Mesothelial cell of epicardium (in vitro differentiated cells): ENCODE data around the gene OR52E5. TPM values are rescaled to one million over a fixed set of nuclear protein-coding genes. Genes with fewer than 3 reads are reported as not detected.

Experiments
- DNase-seq, 2 experiments: peaks; one replicate each; pipeline ENCODE4 v3.0.0; 2021; ENCODE audit warnings: low spot score in 2 of 2; ENCODE audit not compliant: unreplicated experiment in 2 of 2
- H3K27ac Mint-ChIP-seq: 2 replicates; pipeline ENCODE4 v1.8.0; 2021; ENCODE audit warnings: mixed read lengths
- H3K27me3 Mint-ChIP-seq: 2 replicates; pipeline ENCODE4 v1.8.0; 2021; ENCODE audit warnings: low read depth, mixed read lengths
- H3K36me3 Mint-ChIP-seq: 2 replicates; pipeline ENCODE4 v1.8.0; 2021; ENCODE audit warnings: mixed read lengths
- H3K4me1 Mint-ChIP-seq: 2 replicates; pipeline ENCODE4 v1.8.0; 2021; ENCODE audit warnings: mixed read lengths
- H3K4me3 Mint-ChIP-seq: 2 replicates; pipeline ENCODE4 v1.8.0; 2021; ENCODE audit warnings: mild to moderate bottlenecking, moderate library complexity, mixed read lengths
- H3K9me3 Mint-ChIP-seq: 2 replicates; pipeline ENCODE4 v1.8.0; 2021; ENCODE audit warnings: mixed read lengths
- total RNA-seq: library from RNA; stranded (reverse); gene quantifications from 3 replicates; pipeline ENCODE4 v1.2.1, GENCODE V29; 2021
- TF ChIP-seq, protein P1 (sequence below): fragments of 200-600 bp; sonication (generic); IDR thresholded peaks from one replicate; pipeline ENCODE4 v1.5.0; 2021; ENCODE audit warnings: antibody characterized with exemption; ENCODE audit not compliant: unreplicated experiment

Gene OR52E5
- total RNA-seq, 1 donor from 2014 or later, result not detected

DNA sequence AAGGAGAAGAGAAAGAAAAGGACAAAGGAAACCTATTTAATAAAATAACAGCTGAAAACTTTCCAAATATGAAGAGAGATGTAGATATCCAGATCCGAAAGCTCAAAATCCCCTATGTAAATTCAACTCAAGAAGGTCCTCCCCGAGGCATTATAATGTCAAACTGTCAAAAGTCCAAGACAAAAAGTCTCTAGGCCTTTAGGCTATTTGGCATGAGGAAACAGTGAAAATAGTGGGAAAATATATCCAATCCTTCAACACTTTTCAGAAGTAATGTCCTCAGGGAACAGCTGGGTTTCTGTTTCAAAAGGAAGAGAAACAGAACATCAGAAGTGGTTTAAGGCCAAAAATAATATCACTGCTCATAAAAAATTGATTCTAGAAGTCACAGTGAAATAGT is 14.4 kb upstream of the OR52E5 start:
- no peaks in the 10 kb centered on the region for H3K36me3 Mint-ChIP-seq
- H3K4me3 Mint-ChIP-seq, result no peak overlapping the region
- peaks cover 11% of the 10 kb centered on the region for H3K9me3 Mint-ChIP-seq
- H3K4me1 Mint-ChIP-seq, result no peaks in the 10 kb centered on the region
- no peak for DNase-seq
- peaks cover 19% of the 10 kb centered on the region for H3K27me3 Mint-ChIP-seq
- H3K27ac Mint-ChIP-seq, result no peak overlapping the region
- TF ChIP-seq, protein P1, sequence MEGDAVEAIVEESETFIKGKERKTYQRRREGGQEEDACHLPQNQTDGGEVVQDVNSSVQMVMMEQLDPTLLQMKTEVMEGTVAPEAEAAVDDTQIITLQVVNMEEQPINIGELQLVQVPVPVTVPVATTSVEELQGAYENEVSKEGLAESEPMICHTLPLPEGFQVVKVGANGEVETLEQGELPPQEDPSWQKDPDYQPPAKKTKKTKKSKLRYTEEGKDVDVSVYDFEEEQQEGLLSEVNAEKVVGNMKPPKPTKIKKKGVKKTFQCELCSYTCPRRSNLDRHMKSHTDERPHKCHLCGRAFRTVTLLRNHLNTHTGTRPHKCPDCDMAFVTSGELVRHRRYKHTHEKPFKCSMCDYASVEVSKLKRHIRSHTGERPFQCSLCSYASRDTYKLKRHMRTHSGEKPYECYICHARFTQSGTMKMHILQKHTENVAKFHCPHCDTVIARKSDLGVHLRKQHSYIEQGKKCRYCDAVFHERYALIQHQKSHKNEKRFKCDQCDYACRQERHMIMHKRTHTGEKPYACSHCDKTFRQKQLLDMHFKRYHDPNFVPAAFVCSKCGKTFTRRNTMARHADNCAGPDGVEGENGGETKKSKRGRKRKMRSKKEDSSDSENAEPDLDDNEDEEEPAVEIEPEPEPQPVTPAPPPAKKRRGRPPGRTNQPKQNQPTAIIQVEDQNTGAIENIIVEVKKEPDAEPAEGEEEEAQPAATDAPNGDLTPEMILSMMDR, result no peak

DNA sequence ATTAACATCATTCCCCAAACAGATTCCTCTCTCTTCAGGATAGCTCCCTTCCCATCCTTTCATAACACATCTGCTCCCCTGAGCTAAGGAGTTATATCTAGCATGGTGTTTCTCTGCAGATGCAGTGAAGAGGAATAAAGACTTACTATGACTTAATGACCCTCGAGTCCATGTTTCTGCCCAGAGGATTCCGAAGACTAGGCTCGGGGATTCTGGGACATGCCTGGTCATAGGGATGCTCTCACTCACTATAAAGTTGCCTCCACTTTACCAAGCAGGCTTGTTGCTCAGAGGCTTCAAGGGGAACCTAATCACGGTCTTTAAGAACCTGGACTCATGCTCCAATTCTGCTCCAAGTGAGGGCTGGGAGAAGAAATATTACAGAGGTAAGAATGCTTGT is 12.7 kb upstream of the OR52E5 start, which contains the start of gene OR52E4:
Gene OR52E4, plus strand, starts transcription at position 301 of the 400 bp plus-strand sequence. CDS start 3,664 bp downstream, outside the sequence.
- Mint-ChIP-seq H3K4me3 (no peak within 1 kb of the TSS), H3K9me3 (peaks cover under 1% of the 10 kb centered on the region), H3K27me3 (peaks cover 19% of the 10 kb centered on the region), H3K27ac (no peak within 1 kb of the TSS), H3K4me1 (no peaks in the 10 kb centered on the region), H3K36me3 (no peaks in the 10 kb centered on the region)
- DNase-seq, result no peak
- TF ChIP-seq, protein P1, result no peak

DNA sequence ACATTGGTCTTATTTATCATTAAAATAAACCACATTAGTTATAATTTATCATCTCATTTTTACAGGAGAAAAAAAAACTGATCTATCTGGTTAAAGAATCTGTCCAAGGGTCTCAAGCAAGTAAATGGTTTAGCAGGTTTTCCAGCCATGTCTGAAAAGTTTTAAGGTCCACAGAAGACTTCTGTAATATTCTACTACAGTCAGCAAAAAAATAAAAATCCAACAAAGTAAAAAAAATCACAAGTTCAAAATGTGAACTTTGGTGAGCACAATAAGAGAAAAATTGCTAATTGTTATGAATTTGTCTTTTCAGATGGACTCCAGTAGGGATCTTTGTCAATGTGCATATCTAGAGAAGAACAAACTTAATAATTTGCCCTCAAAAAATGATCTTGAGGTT is 11.3 kb upstream of the OR52E5 start:
- no peaks in the 10 kb centered on the region for H3K9me3 Mint-ChIP-seq
- no peaks in the 10 kb centered on the region for H3K4me1 Mint-ChIP-seq
- H3K27me3 Mint-ChIP-seq, result peaks cover 19% of the 10 kb centered on the region
- no peak overlapping the region for H3K27ac Mint-ChIP-seq
- TF ChIP-seq, protein P1, result no peak
- no peaks in the 10 kb centered on the region for H3K36me3 Mint-ChIP-seq
- DNase-seq, result no peak
- H3K4me3 Mint-ChIP-seq, result no peak overlapping the region

DNA sequence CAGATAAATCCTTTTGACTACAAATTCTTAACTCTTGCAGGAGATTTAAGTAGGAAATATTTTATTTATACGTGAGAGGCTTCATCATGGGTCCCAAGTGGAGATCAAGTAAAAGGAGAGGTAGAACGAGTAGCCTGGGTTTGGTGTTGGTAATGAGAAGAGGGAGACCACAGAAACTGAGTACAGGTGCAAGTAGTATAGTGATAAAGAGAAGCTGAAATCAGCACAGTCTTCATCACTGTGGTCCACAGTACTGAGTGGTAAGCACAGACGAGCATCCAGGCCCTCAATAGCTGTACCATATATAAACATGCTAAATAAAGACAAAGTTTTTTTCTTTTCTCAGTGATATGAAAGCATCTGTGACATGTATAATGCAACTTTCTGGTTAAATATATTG is 5.8 kb upstream of the OR52E5 start:
- Mint-ChIP-seq H3K27me3 (peaks cover 8% of the 10 kb centered on the region), H3K4me3 (no peak overlapping the region), H3K9me3 (no peaks in the 10 kb centered on the region), H3K36me3 (no peaks in the 10 kb centered on the region), H3K4me1 (no peaks in the 10 kb centered on the region), H3K27ac (no peak overlapping the region)
- DNase-seq, result no peak
- TF ChIP-seq, protein P1, result no peak

DNA sequence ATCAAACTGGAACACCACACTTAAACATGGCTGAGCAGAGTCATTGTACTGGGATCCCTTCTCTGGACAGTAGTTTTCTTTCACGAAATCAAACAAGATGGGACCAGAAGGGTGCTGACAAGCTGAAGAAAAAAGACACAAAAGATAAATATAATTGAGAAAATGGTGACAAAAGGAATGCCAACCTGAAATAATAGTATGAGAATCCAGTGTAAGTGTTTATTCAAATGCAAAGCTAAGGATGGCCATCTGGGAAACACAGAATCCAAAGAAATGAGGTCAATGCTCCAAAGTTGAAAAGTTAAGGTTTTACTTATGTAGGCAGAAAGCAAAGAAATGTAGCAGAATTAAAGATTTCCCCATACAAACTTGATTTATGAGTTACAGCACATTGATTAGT is 5.3 kb upstream of the OR52E5 start:
- no peaks in the 10 kb centered on the region for H3K9me3 Mint-ChIP-seq
- TF ChIP-seq, protein P1, result no peak
- H3K36me3 Mint-ChIP-seq, result no peaks in the 10 kb centered on the region
- no peak overlapping the region for H3K4me3 Mint-ChIP-seq
- peaks cover 3% of the 10 kb centered on the region for H3K27me3 Mint-ChIP-seq
- H3K4me1 Mint-ChIP-seq, result no peaks in the 10 kb centered on the region
- DNase-seq, result no peak
- no peak overlapping the region for H3K27ac Mint-ChIP-seq
